ENCODE results near the gene SH3D19.

GRCh38 chr4:151074416-151074916 is 250.9 kb downstream of the SH3D19 start:
- TF ChIP-seq, protein P1, sequence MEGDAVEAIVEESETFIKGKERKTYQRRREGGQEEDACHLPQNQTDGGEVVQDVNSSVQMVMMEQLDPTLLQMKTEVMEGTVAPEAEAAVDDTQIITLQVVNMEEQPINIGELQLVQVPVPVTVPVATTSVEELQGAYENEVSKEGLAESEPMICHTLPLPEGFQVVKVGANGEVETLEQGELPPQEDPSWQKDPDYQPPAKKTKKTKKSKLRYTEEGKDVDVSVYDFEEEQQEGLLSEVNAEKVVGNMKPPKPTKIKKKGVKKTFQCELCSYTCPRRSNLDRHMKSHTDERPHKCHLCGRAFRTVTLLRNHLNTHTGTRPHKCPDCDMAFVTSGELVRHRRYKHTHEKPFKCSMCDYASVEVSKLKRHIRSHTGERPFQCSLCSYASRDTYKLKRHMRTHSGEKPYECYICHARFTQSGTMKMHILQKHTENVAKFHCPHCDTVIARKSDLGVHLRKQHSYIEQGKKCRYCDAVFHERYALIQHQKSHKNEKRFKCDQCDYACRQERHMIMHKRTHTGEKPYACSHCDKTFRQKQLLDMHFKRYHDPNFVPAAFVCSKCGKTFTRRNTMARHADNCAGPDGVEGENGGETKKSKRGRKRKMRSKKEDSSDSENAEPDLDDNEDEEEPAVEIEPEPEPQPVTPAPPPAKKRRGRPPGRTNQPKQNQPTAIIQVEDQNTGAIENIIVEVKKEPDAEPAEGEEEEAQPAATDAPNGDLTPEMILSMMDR (IDR thresholded peaks at IDR 0.05; ENCODE audit: low read depth, low read length), result no peak
- TF ChIP-seq EZH2phosphoT487 (IDR thresholded peaks at IDR 0.05; ENCODE audit: low read depth), result no peak

Data from OCI-LY3 (cell line).